HepG2 (cell line): ENCODE results near the gene MIB2. TPM values are rescaled to one million over a fixed set of nuclear protein-coding genes. Genes with fewer than 3 reads are reported as not detected.
"Not testable (repeated sequence)": the region's sequence is repeated elsewhere in the genome, so short reads cannot be mapped to it uniquely, and the experiment has no call there.

Source experiments
- ATAC-seq: fragments of 200-7000 bp; cut with Tn5 transposase; 3 replicates; pipeline ENCODE4 v1.9.1; 2020; ENCODE audit warnings: mild to moderate bottlenecking, moderate library complexity
- BruUV-seq: library from RNA; stranded (reverse); fragments of 400-500 nt; replicated peaks from 2 replicates; lab custom pipeline; 2021; lab: Mats Ljungman, UMichigan
- CTCF ChIA-PET: fragments of 300-600 bp; formaldehyde crosslinking; extraction: SDS; loops from one replicate; lab custom pipeline; 2021; ENCODE audit warnings: low total read pairs, inconsistent platforms, low intra/inter-chr PET ratio; lab: Yijun Ruan, JAX
- POLR2A ChIA-PET: fragments of 350-600 bp; sonication (Branson Sonifier 250); formaldehyde crosslinking; loops from one replicate; lab custom pipeline; 2020; ENCODE audit warnings: antibody characterized with exemption, inconsistent platforms; lab: Yijun Ruan, JAX
- DNase-seq: peaks from one replicate; pipeline ENCODE4 v3.0.0-alpha.2; 2015; ENCODE audit warnings: low spot score
- FAIRE-seq: peaks from 3 replicates; lab custom pipeline; 2011; peaks lifted over from hg19 to GRCh38; lab: Jason Lieb, UNC
- H2AFZ ChIP-seq: one replicate; pipeline ENCODE4 v1.6.1; 2011; ENCODE audit warnings: low read length, inconsistent platforms
- H3K27ac ChIP-seq: fragments of 300-600 bp; 3 replicates; pipeline ENCODE4 v1.8.0; 2011; ENCODE audit warnings: mixed run types, mild to moderate bottlenecking, mixed read lengths, low read length, inconsistent platforms; ENCODE audit not compliant: insufficient read depth; ENCODE audit errors: extremely low read length
- H3K27me3 ChIP-seq, 2 experiments: fragments of 200-600 bp in 1 of 2; 2 replicates in 1 of 2; 3 replicates in 1 of 2; pipeline versions ENCODE4 v1.6.0 to v1.8.0; 2011; ENCODE audit warnings: low read length in 2 of 2, mild to moderate bottlenecking in 2 of 2, moderate library complexity in 2 of 2, inconsistent platforms in 1 of 2; ENCODE audit not compliant: insufficient read depth in 2 of 2, control insufficient read depth in 1 of 2
- H3K36me3 ChIP-seq, 2 experiments: fragments of 200-600 bp in 1 of 2; replicated peaks in 1 of 2; 2 replicates in 1 of 2; 3 replicates in 1 of 2; pipeline versions ENCODE4 v1.5.1 to v1.8.0; 2011; ENCODE audit warnings: low read length in 2 of 2, inconsistent platforms in 1 of 2; ENCODE audit not compliant: insufficient read depth in 2 of 2, control insufficient read depth in 1 of 2
- H3K4me1 ChIP-seq: 2 replicates; pipeline ENCODE4 v1.5.1; 2012; ENCODE audit warnings: low read length, inconsistent platforms; ENCODE audit not compliant: insufficient read depth
- H3K4me2 ChIP-seq: 2 replicates; pipeline ENCODE4 v1.6.0; 2011; ENCODE audit warnings: low read depth, low read length, inconsistent platforms
- H3K4me3 ChIP-seq, 3 experiments: fragments of 200-600 bp in 1 of 3; sonication (generic), shearing (Covaris generic) in 1 of 3; replicated peaks in 1 of 3; 2 replicates each; pipeline ENCODE4 v1.5.1; 2011 to 2016; ENCODE audit warnings: low read length in 3 of 3, inconsistent platforms in 2 of 3, low read depth in 2 of 3, mild to moderate bottlenecking in 2 of 3, control low read depth in 1 of 3, mixed read lengths in 1 of 3; ENCODE audit not compliant: insufficient read depth in 1 of 3
- H3K79me2 ChIP-seq: one replicate; pipeline ENCODE4 v1.6.1; 2011; ENCODE audit warnings: low read length, inconsistent platforms; ENCODE audit not compliant: insufficient read depth
- H3K9ac ChIP-seq: 2 replicates; pipeline ENCODE4 v1.6.0; 2011; ENCODE audit warnings: mild to moderate bottlenecking, low read depth, low read length, inconsistent platforms; ENCODE audit not compliant: insufficient read depth
- H3K9me3 ChIP-seq: 2 replicates; pipeline ENCODE4 v1.5.1; 2012; ENCODE audit warnings: mild to moderate bottlenecking, low read length
- H4K20me1 ChIP-seq: 2 replicates; pipeline ENCODE4 v1.6.0; 2011; ENCODE audit warnings: inconsistent platforms, mild to moderate bottlenecking, low read length, moderate library complexity; ENCODE audit not compliant: insufficient read depth
- ARNT2 ChIP-seq: sonication (generic); formaldehyde crosslinking; IDR thresholded peaks from 2 replicates; pipeline ENCODE4 v1.8.0; 2022; ENCODE audit warnings: mild to moderate bottlenecking, low read depth, missing genetic modification reagents, moderate library complexity
- FOXK2 ChIP-seq: fragments of 450-650 bp; IDR thresholded peaks from 2 replicates; pipeline ENCODE4 v1.6.1; 2016
- GABPA ChIP-seq, 2 experiments: IDR thresholded peaks; 2 replicates each; pipeline ENCODE4 v1.6.1; 2011 to 2016; ENCODE audit warnings: low read depth in 2 of 2, low read length in 1 of 2, missing biosample characterization in 1 of 2, missing genetic modification characterization in 1 of 2
- HNRNPLL ChIP-seq: fragments of 200-400 bp; formaldehyde crosslinking; IDR thresholded peaks from 2 replicates; pipeline ENCODE4 v1.6.1; 2017; ENCODE audit warnings: mild to moderate bottlenecking, low read depth, low read length; ENCODE audit not compliant: poor library complexity, severe bottlenecking
- IRF2 ChIP-seq: IDR thresholded peaks from 2 replicates; pipeline ENCODE4 v1.6.1; 2018; ENCODE audit warnings: missing genetic modification reagents, missing compliant biosample characterization
- KMT2A ChIP-seq: sonication (generic); formaldehyde crosslinking; IDR thresholded peaks from 2 replicates; pipeline ENCODE4 v1.4.0; 2020; ENCODE audit warnings: missing genetic modification reagents
- MXI1 ChIP-seq: IDR thresholded peaks from 3 replicates; pipeline ENCODE4 v1.6.1; 2012; ENCODE audit warnings: low read depth, low read length, inconsistent platforms, borderline replicate concordance
- WGBS: methylation state at CpG from one replicate; pipeline ENCODE4 v1.1.6; 2017; ENCODE audit warnings: low lambda C conversion rate; 5-methylcytosine and 5-hydroxymethylcytosine counted together
- in situ Hi-C: cut with HindIII; loops from 2 replicates; pipeline ENCODE4 v1.10.0; 2017; ENCODE audit warnings: low pct_unique_long_range_greater_than_20kb; ENCODE audit not compliant: extremely low pct_ligation_motif_present
- intact Hi-C: fragments of 100-400 bp; cut with micrococcal nuclease; formaldehyde crosslinking; loops from one replicate; pipeline ENCODE4 v1.10.0; 2022; ENCODE audit not compliant: unreplicated experiment
- polyA plus RNA-seq, 8 experiments: library from polyadenylated mRNA; depleted of rRNA in 3 of 8; stranded (reverse) in 7 of 8; unstranded in 1 of 8; fragments of >200 nt; fragmentation: Illumina TruSeq in 4 of 8; extraction: Trizol in 4 of 8; gene quantifications; 2 replicates each; pipeline versions ENCODE4 v1.2.1 to v1.2.3, GENCODE V29; 2011 to 2016; ENCODE audit warnings: low read depth in 4 of 8, missing spikeins in 1 of 8, mixed read lengths in 1 of 8; ENCODE audit not compliant: insufficient read depth in 1 of 8
- total RNA-seq, 5 experiments: library from RNA; depleted of rRNA; stranded (reverse); fragments of >200 nt; fragmentation: Illumina TruSeq; extraction: Trizol; gene quantifications; 2 replicates each; pipeline ENCODE4 v1.2.3, GENCODE V29; 2016; ENCODE audit warnings: low read depth in 1 of 5
- TF ChIP-seq, protein P1 (sequence below): sonication (generic); formaldehyde crosslinking; IDR thresholded peaks from 2 replicates; pipeline ENCODE4 v1.5.1; 2020; ENCODE audit warnings: mild to moderate bottlenecking, missing genetic modification reagents, moderate library complexity

MIB2 gene
- total and polyA plus RNA-seq, 2 of the 13 experiments (the other 11 are each of a cell fraction or from before 2014, with no cell fraction given) = 19.9 to 30.4 TPM

- TF ChIP-seq HNRNPLL (peak; percentile 61), MXI1 (peak; percentile 41; the same call in 1 of the 3 replicates), IRF2 (peak; percentile 23; the same call in 1 of the 2 replicates), FOXK2 (peak; percentile 56; the same call in 1 of the 2 replicates), KMT2A (CRISPR knock-in tag) (peak; percentile 62; the same call in 1 of the 2 replicates), ARNT2 (0 out of 2 replicates have a peak, but pooled peaks have one; percentile 35), GABPA (IDR thresholded peaks at IDR 0.05; ENCODE audit: low read depth, low read length) (peak; percentile 69), GABPA (CRISPR knock-in tag; IDR thresholded peaks at IDR 0.05; ENCODE audit: low read depth) (peak; percentile 91)
- TF ChIP-seq, protein P1, sequence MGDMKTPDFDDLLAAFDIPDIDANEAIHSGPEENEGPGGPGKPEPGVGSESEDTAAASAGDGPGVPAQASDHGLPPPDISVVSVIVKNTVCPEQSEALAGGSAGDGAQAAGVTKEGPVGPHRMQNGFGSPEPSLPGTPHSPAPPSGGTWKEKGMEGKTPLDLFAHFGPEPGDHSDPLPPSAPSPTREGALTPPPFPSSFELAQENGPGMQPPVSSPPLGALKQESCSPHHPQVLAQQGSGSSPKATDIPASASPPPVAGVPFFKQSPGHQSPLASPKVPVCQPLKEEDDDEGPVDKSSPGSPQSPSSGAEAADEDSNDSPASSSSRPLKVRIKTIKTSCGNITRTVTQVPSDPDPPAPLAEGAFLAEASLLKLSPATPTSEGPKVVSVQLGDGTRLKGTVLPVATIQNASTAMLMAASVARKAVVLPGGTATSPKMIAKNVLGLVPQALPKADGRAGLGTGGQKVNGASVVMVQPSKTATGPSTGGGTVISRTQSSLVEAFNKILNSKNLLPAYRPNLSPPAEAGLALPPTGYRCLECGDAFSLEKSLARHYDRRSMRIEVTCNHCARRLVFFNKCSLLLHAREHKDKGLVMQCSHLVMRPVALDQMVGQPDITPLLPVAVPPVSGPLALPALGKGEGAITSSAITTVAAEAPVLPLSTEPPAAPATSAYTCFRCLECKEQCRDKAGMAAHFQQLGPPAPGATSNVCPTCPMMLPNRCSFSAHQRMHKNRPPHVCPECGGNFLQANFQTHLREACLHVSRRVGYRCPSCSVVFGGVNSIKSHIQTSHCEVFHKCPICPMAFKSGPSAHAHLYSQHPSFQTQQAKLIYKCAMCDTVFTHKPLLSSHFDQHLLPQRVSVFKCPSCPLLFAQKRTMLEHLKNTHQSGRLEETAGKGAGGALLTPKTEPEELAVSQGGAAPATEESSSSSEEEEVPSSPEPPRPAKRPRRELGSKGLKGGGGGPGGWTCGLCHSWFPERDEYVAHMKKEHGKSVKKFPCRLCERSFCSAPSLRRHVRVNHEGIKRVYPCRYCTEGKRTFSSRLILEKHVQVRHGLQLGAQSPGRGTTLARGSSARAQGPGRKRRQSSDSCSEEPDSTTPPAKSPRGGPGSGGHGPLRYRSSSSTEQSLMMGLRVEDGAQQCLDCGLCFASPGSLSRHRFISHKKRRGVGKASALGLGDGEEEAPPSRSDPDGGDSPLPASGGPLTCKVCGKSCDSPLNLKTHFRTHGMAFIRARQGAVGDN (CRISPR knock-in tag) = peak; percentile 67
Observed at GRCh38 chr1:1658583-1659549, 43.6 kb downstream of the MIB2 start, which contains the start of gene CDK11B (continued).

GRCh38 chr1:1662392-1662791, 47.1 kb downstream of the MIB2 start:
- H4K20me1 ChIP-seq, H2AFZ ChIP-seq, H3K9ac ChIP-seq, FAIRE-seq, H3K27ac ChIP-seq, in situ Hi-C loops, H3K4me3 ChIP-seq, POLR2A ChIA-PET, CTCF ChIA-PET, H3K4me2 ChIP-seq, BruUV-seq, intact Hi-C loops, H3K9me3 ChIP-seq, DNase-seq, ATAC-seq, H3K4me1 ChIP-seq, H3K27me3 ChIP-seq, H3K79me2 ChIP-seq: not testable (repeated sequence)
- H3K36me3 ChIP-seq = peaks cover 5 to 16% of the 10 kb centered on the region in 2 experiments; a peak in 4 of 5 replicates
- 90% methylated on average over 4 of the region's 9 CpGs for WGBS

DNA sequence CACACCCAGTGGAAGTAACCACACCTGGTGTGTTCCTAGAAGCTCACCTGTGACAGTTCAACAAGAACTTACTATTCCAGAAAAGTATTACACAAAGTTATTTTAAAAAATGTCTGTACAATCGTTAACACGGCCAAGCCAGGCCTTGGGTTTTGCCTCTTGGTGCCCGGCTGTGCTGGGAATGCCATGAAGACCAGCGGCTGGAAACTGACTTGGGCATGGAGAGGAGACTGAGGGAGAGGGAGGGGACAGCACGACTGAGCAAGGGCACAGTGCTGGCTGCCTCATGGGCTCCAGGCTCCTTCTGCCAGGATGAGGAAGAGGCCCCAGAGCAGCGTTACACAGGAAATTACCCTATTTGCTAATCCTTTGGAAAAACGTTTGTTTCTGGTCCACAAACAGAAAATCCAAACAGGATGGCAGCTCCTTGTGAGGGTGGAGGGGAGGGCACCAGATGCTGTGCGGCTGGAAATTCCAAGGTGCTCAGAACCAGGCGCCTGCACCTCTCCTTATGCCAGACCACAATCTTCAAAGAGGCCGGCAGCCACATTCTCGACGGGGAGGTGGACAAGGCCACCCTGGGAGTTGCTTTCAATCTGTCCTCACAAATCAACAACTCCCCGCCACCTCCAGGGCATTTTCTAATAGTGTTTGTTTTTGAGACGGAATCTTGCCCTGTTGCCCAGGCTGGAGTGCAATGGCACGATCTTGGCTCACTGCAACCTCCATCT, 47.7 kb downstream of the MIB2 start:
- H3K27me3 ChIP-seq, CTCF ChIA-PET, in situ Hi-C loops, H3K79me2 ChIP-seq, BruUV-seq, H3K9ac ChIP-seq, FAIRE-seq, intact Hi-C loops, H4K20me1 ChIP-seq, H3K9me3 ChIP-seq, H3K4me2 ChIP-seq, ATAC-seq, DNase-seq, H3K4me3 ChIP-seq, POLR2A ChIA-PET, H3K4me1 ChIP-seq, H3K27ac ChIP-seq, H2AFZ ChIP-seq: not testable (repeated sequence)
- H3K36me3 ChIP-seq = peaks cover 5 to 16% of the 10 kb centered on the region in 2 experiments; a peak in 4 of 5 replicates
- WGBS = 87% methylated on average over 15 of the region's 15 CpGs
